Keratinocyte (primary cell): ENCODE measurements around the gene MIPOL1.

ENCODE experiments used
- CTCF ChIP-seq, 3 experiments: IDR thresholded peaks in 1 of 3; conservative IDR thresholded peaks in 1 of 3; optimal IDR thresholded peaks in 1 of 3; 2 replicates in 2 of 3; 3 replicates in 1 of 3; pipeline versions ENCODE3 to v1.5.1; 2011; ENCODE audit warnings: low read length in 3 of 3, mild to moderate bottlenecking in 3 of 3, moderate library complexity in 2 of 3, control low read depth in 1 of 3, inconsistent platforms in 1 of 3; ENCODE audit not compliant: insufficient read depth in 2 of 3; ENCODE audit errors: extremely low read depth in 1 of 3
- EZH2 ChIP-seq: IDR thresholded peaks from one replicate; pipeline ENCODE4 v1.6.1; 2012; ENCODE audit warnings: inconsistent platforms, mild to moderate bottlenecking, low read length, moderate library complexity

GRCh38 chr14:37263656-37264236, 66.0 kb downstream of the MIPOL1 start:
- TF ChIP-seq CTCF (optimal IDR thresholded peaks at IDR 0.05 in 1 of 3, IDR thresholded peaks at IDR 0.05 in 1 of 3, conservative IDR thresholded peaks at IDR 0.05 in 1 of 3; ENCODE audit: extremely low read depth in 1 of 3, insufficient read depth in 2 of 3, low read length in 3 of 3) (no peak), EZH2 (no peak)
